ENCODE measurements around the gene AZIN2. TPM values are rescaled to one million over a fixed set of nuclear protein-coding genes. Genes with fewer than 3 reads are reported as not detected.

AZIN2 gene
- total and polyA plus RNA-seq, 2 donors (not counting 3 experiments of a cell fraction or from before 2014, with no cell fraction given): 0.91 to 1.4 TPM

DNA sequence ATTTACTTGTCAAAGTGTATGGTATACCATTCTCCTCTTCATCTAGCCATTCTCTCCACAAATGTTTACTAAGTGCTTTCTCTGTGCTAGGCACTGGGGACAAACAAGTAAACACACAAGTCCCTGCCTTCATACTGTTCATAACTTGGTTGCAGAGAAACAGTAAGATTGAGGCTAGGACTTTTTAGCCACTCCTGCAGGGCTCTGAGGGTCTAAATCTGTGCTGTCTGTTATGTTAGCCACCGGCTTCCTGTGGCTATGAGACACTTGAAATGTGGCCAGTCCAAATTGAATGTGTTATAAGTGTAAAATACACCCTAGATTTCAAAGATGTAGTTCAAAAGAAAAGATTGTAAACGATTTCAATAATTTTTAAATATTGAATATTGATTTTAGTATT is 50.2 kb downstream of the AZIN2 start:
- Histone ChIP-seq H3K4me2 (ENCODE audit: insufficient read depth, low read length) (no peak overlapping the region), H3K9me3 (replicated peaks; ENCODE audit: control insufficient read depth, insufficient read depth, low read length) (no peaks in the 10 kb centered on the region), H3K9ac (replicated peaks; ENCODE audit: extremely low read depth, insufficient read depth, low read length) (no peak overlapping the region), H3K79me2 (ENCODE audit: control insufficient read depth, insufficient read depth, low read length) (no peaks in the 10 kb centered on the region), H3K4me3 (replicated peaks in 1 of 3; ENCODE audit: insufficient read depth in 1 of 3, low read depth in 1 of 3, low read length in 3 of 3) (no peak overlapping the region), H4K20me1 (replicated peaks; ENCODE audit: control insufficient read depth, extremely low read depth, insufficient read depth, low read length) (no peaks in the 10 kb centered on the region), H3K9me1 (replicated peaks; ENCODE audit: control insufficient read depth, extremely low read depth, insufficient read depth, low read length) (no peaks in the 10 kb centered on the region), H3K4me1 (ENCODE audit: control insufficient read depth, extremely low read depth, insufficient read depth, low read length) (peaks cover 10% of the 10 kb centered on the region), H3K27ac (ENCODE audit: insufficient read depth, low read depth, low read length) (no peak overlapping the region), H3K27me3 (ENCODE audit: control insufficient read depth in 2 of 2, insufficient read depth in 2 of 2, low read length in 2 of 2) (peaks cover 2 to 3% of the 10 kb centered on the region in 2 experiments), H3K36me3 (ENCODE audit: control insufficient read depth in 2 of 2, extremely low read depth in 1 of 2, insufficient read depth in 2 of 2, low read length in 2 of 2) (no peaks in the 10 kb centered on the region), H2AFZ (ENCODE audit: low read depth, low read length) (no peak overlapping the region)
- no TSS peak for BruUV-seq (replicated peaks)
- FAIRE-seq: no peak
- no peak for TF ChIP-seq MYC (IDR thresholded peaks at IDR 0.05; ENCODE audit: low read depth, low read length)
- no peak for TF ChIP-seq JUN (IDR thresholded peaks at IDR 0.05; ENCODE audit: borderline replicate concordance, insufficient read depth, insufficient read length, low read depth)
- TF ChIP-seq, protein P1, sequence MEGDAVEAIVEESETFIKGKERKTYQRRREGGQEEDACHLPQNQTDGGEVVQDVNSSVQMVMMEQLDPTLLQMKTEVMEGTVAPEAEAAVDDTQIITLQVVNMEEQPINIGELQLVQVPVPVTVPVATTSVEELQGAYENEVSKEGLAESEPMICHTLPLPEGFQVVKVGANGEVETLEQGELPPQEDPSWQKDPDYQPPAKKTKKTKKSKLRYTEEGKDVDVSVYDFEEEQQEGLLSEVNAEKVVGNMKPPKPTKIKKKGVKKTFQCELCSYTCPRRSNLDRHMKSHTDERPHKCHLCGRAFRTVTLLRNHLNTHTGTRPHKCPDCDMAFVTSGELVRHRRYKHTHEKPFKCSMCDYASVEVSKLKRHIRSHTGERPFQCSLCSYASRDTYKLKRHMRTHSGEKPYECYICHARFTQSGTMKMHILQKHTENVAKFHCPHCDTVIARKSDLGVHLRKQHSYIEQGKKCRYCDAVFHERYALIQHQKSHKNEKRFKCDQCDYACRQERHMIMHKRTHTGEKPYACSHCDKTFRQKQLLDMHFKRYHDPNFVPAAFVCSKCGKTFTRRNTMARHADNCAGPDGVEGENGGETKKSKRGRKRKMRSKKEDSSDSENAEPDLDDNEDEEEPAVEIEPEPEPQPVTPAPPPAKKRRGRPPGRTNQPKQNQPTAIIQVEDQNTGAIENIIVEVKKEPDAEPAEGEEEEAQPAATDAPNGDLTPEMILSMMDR (IDR thresholded peaks at IDR 0.05; ENCODE audit: extremely low read depth in 1 of 2, insufficient read depth in 1 of 2, low read depth in 1 of 2, low read length in 2 of 2): no peak
- TF ChIP-seq FOS (IDR thresholded peaks at IDR 0.05; ENCODE audit: borderline replicate concordance, insufficient read depth, low read length): no peak
- TF ChIP-seq GATA2 (IDR thresholded peaks at IDR 0.05; ENCODE audit: insufficient read depth, insufficient read length, low read depth, low read length): no peak
- TF ChIP-seq, protein P2, sequence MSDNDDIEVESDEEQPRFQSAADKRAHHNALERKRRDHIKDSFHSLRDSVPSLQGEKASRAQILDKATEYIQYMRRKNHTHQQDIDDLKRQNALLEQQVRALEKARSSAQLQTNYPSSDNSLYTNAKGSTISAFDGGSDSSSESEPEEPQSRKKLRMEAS (IDR thresholded peaks at IDR 0.05; ENCODE audit: insufficient read depth, insufficient read length): no peak
- TF ChIP-seq POLR2AphosphoS5 (IDR thresholded peaks at IDR 0.05; ENCODE audit: insufficient read depth, low read depth, low read length): no peak
- TF ChIP-seq POLR2A (IDR thresholded peaks at IDR 0.05; ENCODE audit: low read depth, low read length): no peak
- TF ChIP-seq EZH2 (IDR thresholded peaks at IDR 0.05; ENCODE audit: borderline replicate concordance, low read depth, low read length, severe bottlenecking): no peak
- intact Hi-C loops (cut with micrococcal nuclease) (no loop called here), dilution Hi-C loops (cut with MboI; ENCODE audit: extremely low pct_ligation_motif_present, low sequenced_read_pairs) (no loop called here)
- ChIA-PET POLR2A (no interaction called here), CTCF (no interaction called here)
- no peak for DNase-seq (ENCODE audit: low read depth, low spot score)
